Measurements from ENCODE around the gene CCDC88A.
"Not testable (repeated sequence)": the region's sequence is repeated elsewhere in the genome, so short reads cannot be mapped to it uniquely, and the experiment has no call there.

Gene CCDC88A

DNA sequence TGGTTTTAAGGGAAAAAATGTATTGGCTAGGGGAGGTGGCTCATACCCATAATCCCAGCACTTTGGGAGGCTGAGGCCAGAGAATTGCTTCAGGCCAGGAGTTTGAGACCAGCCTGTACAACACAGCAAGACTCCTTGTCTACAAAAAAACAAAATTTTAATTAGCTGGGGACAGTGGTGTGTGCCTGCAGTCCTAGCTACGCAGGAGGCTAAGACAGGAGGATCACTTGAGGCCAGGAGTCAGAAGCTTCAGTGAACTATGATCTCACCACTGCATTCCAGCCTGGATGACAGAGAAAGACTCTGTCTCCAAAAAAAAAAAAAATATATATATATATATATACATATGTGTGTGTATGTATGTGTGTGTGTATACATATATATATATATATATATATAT, 18.5 kb downstream of the CCDC88A start:
- no peaks in the 10 kb centered on the region for H3K9me3 ChIP-seq (ENCODE audit: control insufficient read depth, insufficient read depth, low read length)
- no peaks in the 10 kb centered on the region for H3K36me3 ChIP-seq (ENCODE audit: control insufficient read depth, insufficient read depth, low read length)
- no peak overlapping the region for H3K4me3 ChIP-seq (ENCODE audit: low read depth, low read length)
- H3K9ac ChIP-seq (ENCODE audit: low read depth, low read length): no peak overlapping the region
- H3K27me3 ChIP-seq (ENCODE audit: control insufficient read depth, insufficient read depth, low read length): no peaks in the 10 kb centered on the region
- H3K4me1 ChIP-seq (ENCODE audit: control insufficient read depth, insufficient read depth, low read length): peaks cover 5% of the 10 kb centered on the region

GRCh38 chr2:55400332-55400731, 19.3 kb downstream of the CCDC88A start:
- Histone ChIP-seq H3K9me3 (ENCODE audit: control insufficient read depth, insufficient read depth, low read length) (no peaks in the 10 kb centered on the region), H3K4me3 (ENCODE audit: low read depth, low read length) (no peak overlapping the region), H3K27me3 (ENCODE audit: control insufficient read depth, insufficient read depth, low read length) (no peaks in the 10 kb centered on the region), H3K36me3 (ENCODE audit: control insufficient read depth, insufficient read depth, low read length) (no peaks in the 10 kb centered on the region), H3K4me1 (ENCODE audit: control insufficient read depth, insufficient read depth, low read length) (peaks cover 5% of the 10 kb centered on the region), H3K9ac (ENCODE audit: low read depth, low read length) (no peak overlapping the region)

DNA sequence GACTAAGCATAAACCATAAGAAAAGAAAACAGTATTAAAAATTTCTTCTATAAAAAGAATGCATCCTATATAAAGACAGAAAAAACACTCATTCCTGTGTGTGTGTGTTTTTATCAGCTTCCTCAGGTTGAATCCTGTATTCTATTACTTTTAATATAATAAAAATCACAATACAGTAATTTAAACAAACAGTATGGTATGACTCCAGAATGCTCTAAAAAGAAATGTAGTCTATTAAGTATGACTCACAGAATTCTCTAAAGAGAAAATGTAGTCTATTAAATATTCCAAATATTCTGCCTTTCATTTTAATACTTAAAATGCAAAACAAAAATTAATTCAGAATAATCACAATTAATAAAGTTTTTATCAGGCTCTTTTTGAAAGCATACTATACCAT, 19.8 kb downstream of the CCDC88A start:
- H3K9ac ChIP-seq (ENCODE audit: low read depth, low read length): no peak overlapping the region
- no peaks in the 10 kb centered on the region for H3K27me3 ChIP-seq (ENCODE audit: control insufficient read depth, insufficient read depth, low read length)
- H3K36me3 ChIP-seq (ENCODE audit: control insufficient read depth, insufficient read depth, low read length): no peaks in the 10 kb centered on the region
- H3K4me1 ChIP-seq (ENCODE audit: control insufficient read depth, insufficient read depth, low read length): peaks cover 5% of the 10 kb centered on the region
- H3K9me3 ChIP-seq (ENCODE audit: control insufficient read depth, insufficient read depth, low read length): no peaks in the 10 kb centered on the region
- H3K4me3 ChIP-seq (ENCODE audit: low read depth, low read length): no peak overlapping the region

GRCh38 chr2:55395724-55396605, 23.7 kb downstream of the CCDC88A start:
- Histone ChIP-seq H3K36me3 (ENCODE audit: control insufficient read depth, insufficient read depth, low read length) (no peaks in the 10 kb centered on the region), H3K4me3 (ENCODE audit: low read depth, low read length) (no peak overlapping the region), H3K4me1 (ENCODE audit: control insufficient read depth, insufficient read depth, low read length) (no peaks in the 10 kb centered on the region), H3K9ac (ENCODE audit: low read depth, low read length) (no peak overlapping the region), H3K27me3 (ENCODE audit: control insufficient read depth, insufficient read depth, low read length) (no peaks in the 10 kb centered on the region), H3K9me3 (ENCODE audit: control insufficient read depth, insufficient read depth, low read length) (no peaks in the 10 kb centered on the region)

DNA sequence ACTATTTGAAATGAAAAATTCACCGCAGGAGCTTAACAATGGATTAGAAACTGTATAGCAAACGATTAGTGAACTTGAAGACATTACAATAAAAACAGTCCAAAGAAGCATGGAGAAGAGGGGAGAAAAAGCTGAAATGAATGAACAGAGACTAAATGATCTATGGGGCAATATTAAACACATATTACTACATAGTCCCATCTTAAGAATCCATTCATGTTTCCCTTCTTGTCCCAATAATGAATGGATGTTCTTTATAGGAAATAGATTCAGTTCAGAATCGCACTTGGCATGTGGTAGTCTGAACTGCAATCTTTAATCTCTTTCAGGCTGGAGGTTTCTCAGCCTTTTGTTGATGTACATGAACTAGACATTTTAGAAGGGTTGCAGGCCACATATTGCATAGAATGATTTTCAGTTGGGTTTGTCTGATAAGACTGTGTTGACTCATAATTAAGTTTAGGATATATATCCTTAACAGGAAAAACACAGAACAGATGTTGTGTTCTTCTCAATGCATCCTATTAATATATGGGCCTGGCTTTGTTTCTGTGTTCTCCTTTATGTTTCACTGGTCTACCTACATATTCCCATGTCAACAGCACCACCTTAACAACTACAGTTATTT, 27.9 kb downstream of the CCDC88A start:
- Histone ChIP-seq H3K4me3 (ENCODE audit: low read depth, low read length) (no peak overlapping the region), H3K27me3 (ENCODE audit: control insufficient read depth, insufficient read depth, low read length) (no peaks in the 10 kb centered on the region), H3K9me3 (ENCODE audit: control insufficient read depth, insufficient read depth, low read length) (no peaks in the 10 kb centered on the region), H3K9ac (ENCODE audit: low read depth, low read length) (no peak overlapping the region), H3K4me1 (ENCODE audit: control insufficient read depth, insufficient read depth, low read length) (no peaks in the 10 kb centered on the region), H3K36me3 (ENCODE audit: control insufficient read depth, insufficient read depth, low read length) (no peaks in the 10 kb centered on the region)

DNA sequence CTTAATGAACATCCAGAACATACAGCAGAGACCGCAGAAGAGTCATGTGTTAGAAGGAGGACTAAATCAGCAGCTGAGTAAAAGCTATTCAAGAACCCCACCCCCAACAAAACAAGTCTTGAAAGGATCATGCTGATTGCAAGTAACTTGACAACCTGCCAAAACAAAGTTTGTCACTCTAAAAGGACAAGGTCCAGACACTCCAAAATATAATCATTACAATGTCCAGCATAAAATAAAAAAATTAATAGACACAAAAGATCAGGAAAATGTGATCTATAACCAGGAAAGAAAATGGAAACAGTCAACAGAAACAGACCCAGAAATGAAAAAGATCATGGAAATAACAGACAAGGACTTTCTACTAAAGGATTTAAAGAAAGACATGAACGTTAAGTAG, 28.5 kb downstream of the CCDC88A start:
- Histone ChIP-seq H3K9ac (ENCODE audit: low read depth, low read length) (no peak overlapping the region), H3K36me3 (ENCODE audit: control insufficient read depth, insufficient read depth, low read length) (no peaks in the 10 kb centered on the region), H3K27me3 (ENCODE audit: control insufficient read depth, insufficient read depth, low read length) (no peaks in the 10 kb centered on the region)

DNA sequence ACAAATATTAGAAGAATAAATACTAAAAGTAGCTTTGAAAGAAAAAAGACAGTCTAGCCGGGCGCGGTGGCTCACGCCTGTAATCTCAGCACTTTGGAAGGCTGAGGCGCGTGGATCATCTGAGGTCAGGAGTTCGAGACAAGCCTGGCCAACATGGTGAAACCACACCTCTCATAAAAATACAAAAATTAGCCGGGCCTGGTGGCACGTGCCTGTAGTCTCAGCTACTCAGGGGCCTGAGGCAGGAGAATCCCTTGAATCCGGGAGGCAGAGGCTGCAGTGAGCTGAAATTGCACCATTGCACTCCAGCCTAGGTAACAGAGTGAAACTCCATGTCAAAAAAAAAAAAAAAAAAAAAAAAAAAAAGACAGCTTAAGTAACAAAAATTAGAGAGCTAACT, 34.1 kb downstream of the CCDC88A start:
- H3K4me1 ChIP-seq (ENCODE audit: control insufficient read depth, insufficient read depth, low read length); H3K4me3 ChIP-seq (ENCODE audit: low read depth, low read length); H3K9ac ChIP-seq (ENCODE audit: low read depth, low read length); H3K36me3 ChIP-seq (ENCODE audit: control insufficient read depth, insufficient read depth, low read length); H3K27me3 ChIP-seq (ENCODE audit: control insufficient read depth, insufficient read depth, low read length); H3K9me3 ChIP-seq (ENCODE audit: control insufficient read depth, insufficient read depth, low read length): not testable (repeated sequence)

More for the DNA sequence above, 28.5 kb downstream of the CCDC88A start:
- Histone ChIP-seq H3K4me1 (ENCODE audit: control insufficient read depth, insufficient read depth, low read length) (no peaks in the 10 kb centered on the region), H3K9me3 (ENCODE audit: control insufficient read depth, insufficient read depth, low read length) (no peaks in the 10 kb centered on the region), H3K4me3 (ENCODE audit: low read depth, low read length) (no peak overlapping the region)

DNA sequence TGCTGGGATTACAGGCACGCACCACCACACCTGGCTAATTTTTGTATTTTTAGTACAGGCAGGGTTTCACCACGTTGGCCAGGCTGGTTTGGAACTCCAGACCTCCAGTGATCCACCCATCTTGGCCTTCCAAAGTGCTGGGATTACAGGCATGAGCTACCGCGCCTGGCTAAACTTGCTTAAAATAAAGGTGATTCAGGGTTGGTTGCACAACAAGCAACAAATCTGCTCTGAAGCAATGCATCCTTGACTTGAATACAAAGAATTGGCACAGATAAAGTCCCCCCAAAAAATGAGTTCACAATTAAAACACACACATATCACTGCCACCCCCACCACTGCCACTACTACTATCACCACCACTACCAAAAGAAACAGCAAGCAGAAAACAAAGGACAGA, 34.9 kb downstream of the CCDC88A start:
- Histone ChIP-seq H3K9ac (ENCODE audit: low read depth, low read length) (no peak overlapping the region), H3K4me3 (ENCODE audit: low read depth, low read length) (no peak overlapping the region), H3K36me3 (ENCODE audit: control insufficient read depth, insufficient read depth, low read length) (no peaks in the 10 kb centered on the region), H3K4me1 (ENCODE audit: control insufficient read depth, insufficient read depth, low read length) (no peaks in the 10 kb centered on the region), H3K9me3 (ENCODE audit: control insufficient read depth, insufficient read depth, low read length) (no peaks in the 10 kb centered on the region), H3K27me3 (ENCODE audit: control insufficient read depth, insufficient read depth, low read length) (no peaks in the 10 kb centered on the region)

DNA sequence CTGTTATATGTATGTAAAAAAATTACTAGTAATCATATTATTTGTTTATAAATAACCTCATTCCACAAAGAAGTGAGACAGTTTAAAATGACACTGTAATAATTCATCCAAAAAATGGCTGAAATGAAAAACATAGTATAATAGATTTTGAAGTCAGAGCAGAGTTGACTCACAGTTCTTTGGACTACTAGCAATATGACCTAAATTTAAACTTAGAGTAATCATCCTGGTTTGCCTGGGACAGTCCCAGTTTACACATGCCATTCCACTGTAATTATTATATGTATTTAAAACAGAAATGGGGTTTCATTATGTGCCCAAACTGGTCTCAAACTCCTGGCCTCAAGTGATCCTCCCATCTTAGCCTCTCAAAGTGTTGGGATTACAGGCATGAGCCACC, 48.3 kb downstream of the CCDC88A start:
- H3K4me1 ChIP-seq (ENCODE audit: control insufficient read depth, insufficient read depth, low read length): no peaks in the 10 kb centered on the region
- no peaks in the 10 kb centered on the region for H3K9me3 ChIP-seq (ENCODE audit: control insufficient read depth, insufficient read depth, low read length)
- H3K4me3 ChIP-seq (ENCODE audit: low read depth, low read length): no peak overlapping the region
- no peaks in the 10 kb centered on the region for H3K27me3 ChIP-seq (ENCODE audit: control insufficient read depth, insufficient read depth, low read length)
- no peak overlapping the region for H3K9ac ChIP-seq (ENCODE audit: low read depth, low read length)
- no peaks in the 10 kb centered on the region for H3K36me3 ChIP-seq (ENCODE audit: control insufficient read depth, insufficient read depth, low read length)

DNA sequence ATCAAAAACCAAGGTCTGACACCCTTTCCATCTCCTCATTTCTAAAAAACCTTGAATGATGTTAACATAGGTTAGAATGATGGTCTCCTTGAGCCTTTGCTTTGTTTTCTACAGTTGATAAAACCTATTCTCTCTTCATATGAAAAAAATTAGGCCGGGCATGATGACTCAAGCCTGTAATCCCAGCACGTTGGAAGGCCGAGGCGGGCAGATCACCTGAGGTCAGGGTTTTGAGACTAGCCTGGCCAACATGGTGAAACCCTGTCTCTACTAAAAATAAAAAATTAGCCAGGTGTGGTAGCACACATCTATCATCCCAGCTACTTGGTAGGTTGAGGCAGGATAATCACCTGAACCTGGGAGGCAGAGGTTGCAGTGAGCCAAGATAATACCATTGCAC, 49.4 kb downstream of the CCDC88A start:
- Histone ChIP-seq H3K4me3 (ENCODE audit: low read depth, low read length) (no peak overlapping the region), H3K9me3 (ENCODE audit: control insufficient read depth, insufficient read depth, low read length) (no peaks in the 10 kb centered on the region), H3K36me3 (ENCODE audit: control insufficient read depth, insufficient read depth, low read length) (no peaks in the 10 kb centered on the region), H3K9ac (ENCODE audit: low read depth, low read length) (no peak overlapping the region), H3K27me3 (ENCODE audit: control insufficient read depth, insufficient read depth, low read length) (no peaks in the 10 kb centered on the region), H3K4me1 (ENCODE audit: control insufficient read depth, insufficient read depth, low read length) (no peaks in the 10 kb centered on the region)

DNA sequence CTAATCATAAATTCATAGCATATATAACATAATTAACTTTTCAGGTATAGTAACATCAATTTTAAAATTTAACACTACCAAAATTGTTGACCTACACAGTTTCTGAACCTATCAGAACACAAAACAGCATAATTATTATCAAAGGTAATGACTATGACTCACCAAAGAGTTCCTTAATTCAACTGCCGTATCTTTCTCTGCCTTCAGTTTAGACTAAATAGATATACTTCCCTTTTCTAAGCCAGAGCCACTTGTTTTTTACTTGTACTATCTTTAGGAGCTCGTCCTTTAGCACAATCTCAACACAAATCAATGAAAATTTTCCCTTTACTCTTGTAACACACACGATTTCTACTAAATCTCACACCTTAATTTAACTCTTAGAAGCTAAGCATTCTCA, 54.4 kb downstream of the CCDC88A start:
- Histone ChIP-seq H3K4me3 (ENCODE audit: low read depth, low read length) (no peak overlapping the region), H3K4me1 (ENCODE audit: control insufficient read depth, insufficient read depth, low read length) (no peaks in the 10 kb centered on the region), H3K9me3 (ENCODE audit: control insufficient read depth, insufficient read depth, low read length) (no peaks in the 10 kb centered on the region), H3K9ac (ENCODE audit: low read depth, low read length) (no peak overlapping the region), H3K27me3 (ENCODE audit: control insufficient read depth, insufficient read depth, low read length) (no peaks in the 10 kb centered on the region), H3K36me3 (ENCODE audit: control insufficient read depth, insufficient read depth, low read length) (no peaks in the 10 kb centered on the region)

All from iPS-15b (cell line).